ENCODE data around the gene RHOJ. TPM values are rescaled to one million over a fixed set of nuclear protein-coding genes. Genes with fewer than 3 reads are reported as not detected.
"Not testable (repeated sequence)": the region's sequence is repeated elsewhere in the genome, so short reads cannot be mapped to it uniquely, and the experiment has no call there.

The RHOJ gene
- total RNA-seq, 1 donor from 2014 or later = not detected

- intact Hi-C loops (cut with micrococcal nuclease) = no loop called here
Measured at GRCh38 chr14:63295231-63295685, 91.0 kb downstream of the RHOJ start.

GRCh38 chr14:63296060-63296563 lies 91.9 kb downstream of the RHOJ start:
- intact Hi-C loops (cut with micrococcal nuclease) = no loop called here

GRCh38 chr14:63297372-63298063 lies 93.3 kb downstream of the RHOJ start:
- intact Hi-C loops (cut with micrococcal nuclease) = no loop called here

GRCh38 chr14:63299351-63300110 lies 95.3 kb downstream of the RHOJ start:
- intact Hi-C loops (cut with micrococcal nuclease) = no loop called here

GRCh38 chr14:63300854-63301253 lies 96.6 kb downstream of the RHOJ start:
- intact Hi-C loops (cut with micrococcal nuclease) = no loop called here

GRCh38 chr14:63301891-63302534 lies 97.8 kb downstream of the RHOJ start:
- intact Hi-C loops (cut with micrococcal nuclease) = no loop called here

- intact Hi-C loops (cut with micrococcal nuclease) = not testable (repeated sequence)
Measured at GRCh38 chr14:63304429-63304828, 100.2 kb downstream of the RHOJ start.

GRCh38 chr14:63308723-63309317 lies 104.6 kb downstream of the RHOJ start:
- intact Hi-C loops (cut with micrococcal nuclease) = no loop called here

GRCh38 chr14:63318835-63319234 lies 114.6 kb downstream of the RHOJ start, which contains the start of gene GPHB5:
TSS of gene GPHB5 (minus strand) at chr14:63318935. CDS start at chr14:63317849, 1,086 bp downstream.
- intact Hi-C loops (cut with micrococcal nuclease) = no loop called here

- intact Hi-C loops (cut with micrococcal nuclease) = no loop called here
Measured at GRCh38 chr14:63322472-63322871, 118.2 kb downstream of the RHOJ start.

- intact Hi-C loops (cut with micrococcal nuclease) = no loop called here
Measured at GRCh38 chr14:63322897-63323573, 118.8 kb downstream of the RHOJ start.

- intact Hi-C loops (cut with micrococcal nuclease) = no loop called here
Measured at GRCh38 chr14:63326840-63327239, 122.6 kb downstream of the RHOJ start.

- intact Hi-C loops (cut with micrococcal nuclease) = no loop called here
Measured at GRCh38 chr14:63328787-63329737, 124.8 kb downstream of the RHOJ start.

GRCh38 chr14:63342371-63342770 lies 138.1 kb downstream of the RHOJ start:
- intact Hi-C loops (cut with micrococcal nuclease) = no loop called here

Other genes starting within 250 kb of the RHOJ start
- gene KCNH5, start 159.0 kb upstream of the RHOJ start, total RNA-seq = not detected in 2 replicates
- not detected in 2 replicates for gene GPHB5, start 114.5 kb downstream of the RHOJ start, total RNA-seq

Measured in T-helper 2 cell treated with Interferon-gamma antibody and Interleukin-4, amounts not matched to agents 100 ng/mL and 5 ng/mL, for 36 hours (primary cell).